K562 (cell line): ENCODE data around the gene SAP30BP. TPM values are rescaled to one million over a fixed set of nuclear protein-coding genes. Genes with fewer than 3 reads are reported as not detected.

Source experiments
- ATAC-seq: fragments of 200-7000 bp; cut with Tn5 transposase; 3 replicates; pipeline ENCODE4 v1.9.1; 2020; ENCODE audit warnings: moderate library complexity
- BruUV-seq: library from RNA; stranded (reverse); fragments of 400-500 nt; replicated peaks from 2 replicates; lab custom pipeline; 2021; lab: Mats Ljungman, UMichigan
- CTCF ChIA-PET: fragments of 300-600 bp; formaldehyde crosslinking; extraction: SDS; loops from one replicate; lab custom pipeline; 2021; ENCODE audit warnings: low intra/inter-chr PET ratio; lab: Yijun Ruan, JAX
- POLR2A ChIA-PET: fragments of 300-600, 350-650 bp; sonication (Branson Sonifier 250); formaldehyde crosslinking; extraction: SDS; loops from one replicate; lab custom pipeline; 2021; ENCODE audit warnings: antibody characterized with exemption, inconsistent platforms; lab: Yijun Ruan, JAX
- DNase-seq, 4 experiments: peaks; one replicate each; pipeline versions ENCODE4 v3.0.0 to v3.0.0-alpha.2; 2011 to 2018; ENCODE audit warnings: low spot score in 3 of 4, mixed read lengths in 3 of 4; ENCODE audit errors: extremely low read depth in 1 of 4
- FAIRE-seq: peaks from 2 replicates; lab custom pipeline; 2011; peaks lifted over from hg19 to GRCh38; lab: Jason Lieb, UNC
- H2AFZ ChIP-seq: 2 replicates; pipeline ENCODE4 v1.6.0; 2011; ENCODE audit warnings: low read depth, low read length, control low read depth, inconsistent platforms
- H3K27ac ChIP-seq: fragments of 200-600 bp; 3 replicates; pipeline ENCODE4 v1.8.0; 2011; ENCODE audit warnings: low read depth, mild to moderate bottlenecking, control low read depth, inconsistent platforms, low read length, moderate library complexity, mixed read lengths; ENCODE audit errors: extremely low read depth
- H3K27me3 ChIP-seq, 2 experiments: fragments of 300-600 bp in 1 of 2; 2 replicates in 1 of 2; 3 replicates in 1 of 2; pipeline versions ENCODE4 v1.6.0 to v1.8.0; 2011; ENCODE audit warnings: inconsistent platforms in 2 of 2, low read length in 2 of 2, mild to moderate bottlenecking in 1 of 2, mixed read lengths in 1 of 2, moderate library complexity in 1 of 2; ENCODE audit not compliant: control insufficient read depth in 2 of 2, insufficient read depth in 2 of 2
- H3K36me3 ChIP-seq: fragments of 300-600 bp; 3 replicates; pipeline ENCODE4 v1.8.0; 2011; ENCODE audit warnings: mild to moderate bottlenecking, low read length, inconsistent platforms; ENCODE audit not compliant: control insufficient read depth, insufficient read depth
- H3K4me1 ChIP-seq, 2 experiments: fragments of 200-600 bp in 1 of 2; replicated peaks in 1 of 2; 2 replicates in 1 of 2; 3 replicates in 1 of 2; pipeline versions ENCODE4 v1.5.1 to v1.8.0; 2011; ENCODE audit warnings: inconsistent platforms in 2 of 2, low read length in 2 of 2, mild to moderate bottlenecking in 1 of 2, mixed read lengths in 1 of 2, moderate library complexity in 1 of 2; ENCODE audit not compliant: control insufficient read depth in 2 of 2, insufficient read depth in 2 of 2
- H3K4me2 ChIP-seq: 2 replicates; pipeline ENCODE4 v1.6.1; 2011; ENCODE audit warnings: low read length, control low read depth, inconsistent platforms, mixed read lengths; ENCODE audit not compliant: insufficient read depth
- H3K4me3 ChIP-seq: fragments of 200-600 bp; sonication (generic), shearing (Covaris generic); 2 replicates; pipeline ENCODE4 v1.5.1; 2016; ENCODE audit warnings: control low read depth, inconsistent platforms
- H3K79me2 ChIP-seq: fragments of 200-600 bp; 3 replicates; pipeline ENCODE4 v1.8.0; 2011; ENCODE audit warnings: low read length, inconsistent platforms; ENCODE audit not compliant: control insufficient read depth, insufficient read depth
- H3K9ac ChIP-seq, 2 experiments: 2 replicates each; pipeline versions ENCODE4 v1.6.0 to v1.6.1; 2011; ENCODE audit warnings: low read depth in 2 of 2, low read length in 2 of 2, control low read depth in 1 of 2, inconsistent platforms in 1 of 2, mild to moderate bottlenecking in 1 of 2, mixed read lengths in 1 of 2; ENCODE audit not compliant: insufficient read depth in 1 of 2
- H3K9me1 ChIP-seq: one replicate; pipeline ENCODE4 v1.6.0; 2011; ENCODE audit warnings: inconsistent platforms, mild to moderate bottlenecking, low read length, moderate library complexity; ENCODE audit not compliant: control insufficient read depth, insufficient read depth
- H3K9me3 ChIP-seq: replicated peaks from 2 replicates; pipeline ENCODE4 v1.5.1; 2011; ENCODE audit warnings: low read depth, low read length, inconsistent platforms; ENCODE audit not compliant: control insufficient read depth, insufficient read depth
- H4K20me1 ChIP-seq: replicated peaks from 2 replicates; pipeline ENCODE4 v1.6.1; 2011; ENCODE audit warnings: low read length, inconsistent platforms, mixed read lengths; ENCODE audit not compliant: control insufficient read depth, insufficient read depth
- CEBPZ ChIP-seq: fragments of 150-350 bp; IDR thresholded peaks from 2 replicates; pipeline ENCODE4 v1.6.1; 2014; ENCODE audit warnings: low read depth, mild to moderate bottlenecking, low read length, borderline replicate concordance
- CREBBP ChIP-seq: IDR thresholded peaks from one replicate; pipeline ENCODE4 v1.6.1; 2012; ENCODE audit warnings: low read depth, mild to moderate bottlenecking, control low read depth, inconsistent platforms, low read length
- HLTF ChIP-seq: fragments of 450-650 bp; IDR thresholded peaks from 2 replicates; pipeline ENCODE4 v1.6.1; 2016
- NR2C2 ChIP-seq, 2 experiments: fragments of 200-800 bp in 1 of 2; sonication (Bioruptor generic) in 1 of 2; sonication (generic) in 1 of 2; formaldehyde crosslinking in 1 of 2; IDR thresholded peaks; 2 replicates each; pipeline versions ENCODE4 v1.6.1 to v1.8.0; 2016 to 2022; ENCODE audit warnings: mild to moderate bottlenecking in 1 of 2, missing compliant biosample characterization in 1 of 2, missing genetic modification characterization in 1 of 2, missing genetic modification reagents in 1 of 2
- PHF20 ChIP-seq: fragments of 450-650 bp; IDR thresholded peaks from 2 replicates; pipeline ENCODE4 v1.6.1; 2018; ENCODE audit not compliant: partially characterized antibody
- SMAD4 ChIP-seq: fragments of 250-450 bp; sonication (Bioruptor Pico); conservative IDR thresholded peaks from 2 replicates; pipeline ENCODE4 v1.8.0; 2021; ENCODE audit warnings: inconsistent platforms, mild to moderate bottlenecking, moderate library complexity
- TAF7 ChIP-seq: fragments of 450-650 bp; IDR thresholded peaks from 2 replicates; pipeline ENCODE4 v1.6.1; 2016; ENCODE audit warnings: missing genetic modification characterization, missing compliant biosample characterization
- ZBTB2 ChIP-seq: fragments of 450-650 bp; IDR thresholded peaks from 2 replicates; pipeline ENCODE4 v1.6.1; 2016; ENCODE audit warnings: antibody characterized with exemption
- ZNF175 ChIP-seq: fragments of 200-800 bp; sonication (Bioruptor generic); IDR thresholded peaks from 2 replicates; pipeline ENCODE4 v1.6.1; 2016; ENCODE audit warnings: low read depth, mild to moderate bottlenecking, missing genetic modification characterization, missing compliant biosample characterization
- WGBS: fragments of 100-300 bp; shearing (Covaris generic); methylation state at CpG from one replicate; pipeline ENCODE4 v1.1.6; 2016; ENCODE audit warnings: low coverage, mixed read lengths; ENCODE audit not compliant: insufficient coverage; ENCODE audit errors: missing lambda C conversion rate; 5-methylcytosine and 5-hydroxymethylcytosine counted together
- in situ Hi-C: fragments of 300-500 bp; cut with MboI; formaldehyde crosslinking; loops from 4 replicates; pipeline ENCODE4 v1.15.0; 2018; ENCODE audit warnings: inconsistent platforms, mixed read lengths
- intact Hi-C: fragments of 100-400 bp; cut with micrococcal nuclease; formaldehyde crosslinking; loops from 2 replicates; pipeline ENCODE4 v1.14.2; 2022
- polyA plus RNA-seq, 8 experiments: library from polyadenylated mRNA; depleted of rRNA in 4 of 8; stranded (reverse) in 5 of 8; unstranded in 3 of 8; fragments of >200 nt; fragmentation: Nextera tagmentation in 2 of 8; fragmentation: Illumina TruSeq in 1 of 8; extraction: Ambion mirVana in 2 of 8; extraction: Trizol in 1 of 8; gene quantifications; 2 replicates each; pipeline versions ENCODE4 v1.2.1 to v1.2.3, GENCODE V29; 2011 to 2014; ENCODE audit warnings: inconsistent platforms in 1 of 8, missing spikeins in 1 of 8
- total RNA-seq, 7 experiments: library from RNA; depleted of rRNA in 6 of 7; stranded (reverse); fragments of >200 nt in 6 of 7; fragmentation: Illumina TruSeq in 2 of 7; extraction: Trizol in 2 of 7; gene quantifications; 2 replicates each; pipeline versions ENCODE4 v1.2.1 to v1.2.3, GENCODE V29; 2011 to 2021; ENCODE audit warnings: low replicate concordance in 1 of 7
- TF ChIP-seq, protein P1 (sequence below): fragments of 450-650 bp; IDR thresholded peaks from 2 replicates; pipeline ENCODE4 v1.6.1; 2018; ENCODE audit warnings: mild to moderate bottlenecking, low read depth; ENCODE audit not compliant: partially characterized antibody
- TF ChIP-seq, protein P2 (sequence below), 3 experiments: IDR thresholded peaks in 2 of 3; conservative IDR thresholded peaks in 1 of 3; 2 replicates each; pipeline ENCODE4 v1.5.1; 2011 to 2012; ENCODE audit warnings: low read length in 3 of 3, mild to moderate bottlenecking in 3 of 3, control low read depth in 2 of 3, improper control_type of control experiment in 1 of 3, inconsistent platforms in 1 of 3, low read depth in 1 of 3, mixed read lengths in 1 of 3, moderate library complexity in 1 of 3; ENCODE audit not compliant: insufficient read depth in 2 of 3
- TF ChIP-seq, protein P3 (sequence below): fragments of 450-650 bp; formaldehyde crosslinking; IDR thresholded peaks from 2 replicates; pipeline ENCODE4 v1.4.0; 2022; ENCODE audit warnings: missing genetic modification characterization

SAP30BP gene
- total and polyA plus RNA-seq, 9 of the 15 experiments (the other 6 are each of a cell fraction or from before 2014, with no cell fraction given): 45.3 to 154 (median 71.7) TPM

- FAIRE-seq (no peak), DNase-seq (no peak), ATAC-seq (no peak)
- CTCF ChIA-PET: interaction anchor here (1.1 kb wide), 1 partner anchor 39 kb away, joined by 3 read pairs; the partner anchor contains the start of gene MYO15B
- Histone ChIP-seq H3K79me2 (no peaks in the 10 kb centered on the region), H3K27me3 (peaks cover 0 to 7% of the 10 kb centered on the region in 2 experiments; a peak in 2 of 5 replicates), H3K36me3 (peaks cover 4% of the 10 kb centered on the region; the same call in 2 of the 3 replicates), H4K20me1 (peaks cover 7% of the 10 kb centered on the region), H3K4me2 (no peak overlapping the region), H3K4me3 (no peak overlapping the region), H3K9ac (no peak overlapping the region), H3K4me1 (peaks cover 6 to 63% of the 10 kb centered on the region in 2 experiments; a peak in 4 of 5 replicates), H3K27ac (no peak overlapping the region), H3K9me1 (no peaks in the 10 kb centered on the region), H2AFZ (no peak overlapping the region), H3K9me3 (no peaks in the 10 kb centered on the region)
- POLR2A ChIA-PET: interaction anchor here (0.6 kb wide), 2 partner anchors 11 to 532 kb away, joined by 3 to 5 read pairs; no protein-coding TSS in a partner anchor
- no TSS peak for BruUV-seq
- intact Hi-C loops: no loop called here
- WGBS: 92% methylated on average over 9 of the region's 10 CpGs
- in situ Hi-C loops: no loop called here
- no peak for TF ChIP-seq NR2C2 (CRISPR knock-in tag; IDR thresholded peaks at IDR 0.05)
- no peak for TF ChIP-seq NR2C2 (tag; IDR thresholded peaks at IDR 0.05)
- TF ChIP-seq, protein P1, sequence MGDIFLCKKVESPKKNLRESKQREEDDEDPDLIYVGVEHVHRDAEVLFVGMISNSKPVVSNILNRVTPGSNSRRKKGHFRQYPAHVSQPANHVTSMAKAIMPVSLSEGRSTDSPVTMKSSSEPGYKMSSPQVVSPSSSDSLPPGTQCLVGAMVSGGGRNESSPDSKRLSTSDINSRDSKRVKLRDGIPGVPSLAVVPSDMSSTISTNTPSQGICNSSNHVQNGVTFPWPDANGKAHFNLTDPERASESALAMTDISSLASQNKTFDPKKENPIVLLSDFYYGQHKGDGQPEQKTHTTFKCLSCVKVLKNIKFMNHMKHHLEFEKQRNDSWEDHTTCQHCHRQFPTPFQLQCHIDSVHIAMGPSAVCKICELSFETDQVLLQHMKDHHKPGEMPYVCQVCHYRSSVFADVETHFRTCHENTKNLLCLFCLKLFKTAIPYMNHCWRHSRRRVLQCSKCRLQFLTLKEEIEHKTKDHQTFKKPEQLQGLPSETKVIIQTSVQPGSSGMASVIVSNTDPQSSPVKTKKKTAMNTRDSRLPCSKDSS: no peak
- TF ChIP-seq SMAD4 (CRISPR knock-in tag): no peak
- TF ChIP-seq CREBBP: no peak
- no peak for TF ChIP-seq ZBTB2
- TF ChIP-seq CEBPZ: no peak
- TF ChIP-seq PHF20: no peak
- TF ChIP-seq HLTF: no peak
- TF ChIP-seq, protein P2, sequence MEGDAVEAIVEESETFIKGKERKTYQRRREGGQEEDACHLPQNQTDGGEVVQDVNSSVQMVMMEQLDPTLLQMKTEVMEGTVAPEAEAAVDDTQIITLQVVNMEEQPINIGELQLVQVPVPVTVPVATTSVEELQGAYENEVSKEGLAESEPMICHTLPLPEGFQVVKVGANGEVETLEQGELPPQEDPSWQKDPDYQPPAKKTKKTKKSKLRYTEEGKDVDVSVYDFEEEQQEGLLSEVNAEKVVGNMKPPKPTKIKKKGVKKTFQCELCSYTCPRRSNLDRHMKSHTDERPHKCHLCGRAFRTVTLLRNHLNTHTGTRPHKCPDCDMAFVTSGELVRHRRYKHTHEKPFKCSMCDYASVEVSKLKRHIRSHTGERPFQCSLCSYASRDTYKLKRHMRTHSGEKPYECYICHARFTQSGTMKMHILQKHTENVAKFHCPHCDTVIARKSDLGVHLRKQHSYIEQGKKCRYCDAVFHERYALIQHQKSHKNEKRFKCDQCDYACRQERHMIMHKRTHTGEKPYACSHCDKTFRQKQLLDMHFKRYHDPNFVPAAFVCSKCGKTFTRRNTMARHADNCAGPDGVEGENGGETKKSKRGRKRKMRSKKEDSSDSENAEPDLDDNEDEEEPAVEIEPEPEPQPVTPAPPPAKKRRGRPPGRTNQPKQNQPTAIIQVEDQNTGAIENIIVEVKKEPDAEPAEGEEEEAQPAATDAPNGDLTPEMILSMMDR (IDR thresholded peaks at IDR 0.05 in 2 of 3, conservative IDR thresholded peaks at IDR 0.05 in 1 of 3; ENCODE audit: insufficient read depth in 2 of 3, low read depth in 1 of 3, low read length in 3 of 3): no peak
- no peak for TF ChIP-seq ZNF175 (CRISPR knock-in tag)
- no peak for TF ChIP-seq TAF7 (tag)
- TF ChIP-seq, protein P3, sequence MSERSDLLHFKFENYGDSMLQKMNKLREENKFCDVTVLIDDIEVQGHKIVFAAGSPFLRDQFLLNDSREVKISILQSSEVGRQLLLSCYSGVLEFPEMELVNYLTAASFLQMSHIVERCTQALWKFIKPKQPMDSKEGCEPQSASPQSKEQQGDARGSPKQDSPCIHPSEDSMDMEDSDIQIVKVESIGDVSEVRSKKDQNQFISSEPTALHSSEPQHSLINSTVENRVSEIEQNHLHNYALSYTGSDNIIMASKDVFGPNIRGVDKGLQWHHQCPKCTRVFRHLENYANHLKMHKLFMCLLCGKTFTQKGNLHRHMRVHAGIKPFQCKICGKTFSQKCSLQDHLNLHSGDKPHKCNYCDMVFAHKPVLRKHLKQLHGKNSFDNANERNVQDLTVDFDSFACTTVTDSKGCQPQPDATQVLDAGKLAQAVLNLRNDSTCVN: no peak
Observed at GRCh38 chr17:75627094-75627493, 40.0 kb upstream of the SAP30BP start.
